ENCODE measurements around the gene RAD51B. TPM values are rescaled to one million over a fixed set of nuclear protein-coding genes. Genes with fewer than 3 reads are reported as not detected.

The RAD51B gene
- polyA plus RNA-seq, 1 donor (not counting 4 experiments of a cell fraction or from before 2014, with no cell fraction given) = 13.3 TPM

GRCh38 chr14:68729556-68729955 is 910.0 kb downstream of the RAD51B start:
- H3K4me2 ChIP-seq (ENCODE audit: control insufficient read depth, extremely low read depth, insufficient read depth, low read depth, low read length) = no peak overlapping the region
- H3K9ac ChIP-seq (ENCODE audit: control insufficient read depth, extremely low read depth, insufficient read depth, low read length) = no peak overlapping the region
- H3K79me2 ChIP-seq (ENCODE audit: control insufficient read depth, insufficient read depth, low read length) = no peaks in the 10 kb centered on the region
- FAIRE-seq = no peak
- H3K36me3 ChIP-seq (ENCODE audit: control insufficient read depth in 2 of 2, extremely low read depth in 1 of 2, insufficient read depth in 2 of 2, low read length in 2 of 2) = no peaks in the 10 kb centered on the region
- H3K9me1 ChIP-seq (ENCODE audit: control insufficient read depth, extremely low read depth, insufficient read depth, low read length) = no peaks in the 10 kb centered on the region
- no peaks in the 10 kb centered on the region for H3K27me3 ChIP-seq (ENCODE audit: control insufficient read depth, extremely low read depth, insufficient read depth, low read length)
- TF ChIP-seq EZH2 (IDR thresholded peaks at IDR 0.05; ENCODE audit: low read length) (no peak), CTCF (optimal IDR thresholded peaks at IDR 0.05 in 1 of 3, IDR thresholded peaks at IDR 0.05 in 1 of 3, conservative IDR thresholded peaks at IDR 0.05 in 1 of 3; ENCODE audit: extremely low read depth in 1 of 3, insufficient read depth in 2 of 3, low read length in 3 of 3) (no peak)
- H3K9me3 ChIP-seq (ENCODE audit: control insufficient read depth, low read depth, low read length) = no peaks in the 10 kb centered on the region
- H2AFZ ChIP-seq (ENCODE audit: control insufficient read depth, low read length) = no peak overlapping the region
- no peak for DNase-seq (ENCODE audit: low read depth, low spot score)
- peaks cover 11% of the 10 kb centered on the region for H3K4me1 ChIP-seq (ENCODE audit: control insufficient read depth, extremely low read depth, insufficient read depth, low read length)
- dilution Hi-C loops (cut with MboI; ENCODE audit: extremely low pct_ligation_motif_present, low sequenced_read_pairs) = no loop called here
- no peaks in the 10 kb centered on the region for H4K20me1 ChIP-seq (ENCODE audit: control insufficient read depth, extremely low read depth, insufficient read depth, low read length)
- no peak overlapping the region for H3K27ac ChIP-seq (ENCODE audit: control insufficient read depth, insufficient read depth, low read length)
- no peak overlapping the region for H3K4me3 ChIP-seq (ENCODE audit: control insufficient read depth in 2 of 3, extremely low read depth in 1 of 3, insufficient read depth in 2 of 3, low read depth in 1 of 3, low read length in 3 of 3)

DNA sequence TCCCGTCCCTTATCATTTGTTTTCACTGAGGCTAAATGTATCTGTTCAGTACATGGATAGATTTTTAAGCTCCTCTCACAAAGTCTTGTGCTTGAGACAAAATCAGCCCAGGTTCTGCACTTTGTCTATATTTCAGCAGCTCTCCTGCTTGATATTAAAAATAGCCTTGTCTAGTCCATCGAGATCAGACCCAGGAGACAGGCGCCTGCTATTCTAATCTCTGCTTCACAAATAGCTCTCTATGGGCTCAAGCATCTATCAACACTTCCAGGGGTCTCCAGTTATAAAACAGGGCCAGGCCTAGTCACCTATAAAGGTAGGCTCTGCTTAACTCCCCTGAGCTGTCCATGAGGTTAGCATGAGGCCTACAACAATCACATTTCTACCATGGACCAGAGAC is 910.8 kb downstream of the RAD51B start:
- Histone ChIP-seq H3K27ac (ENCODE audit: control insufficient read depth, insufficient read depth, low read length) (no peak overlapping the region), H3K4me3 (ENCODE audit: control insufficient read depth in 2 of 3, extremely low read depth in 1 of 3, insufficient read depth in 2 of 3, low read depth in 1 of 3, low read length in 3 of 3) (no peak overlapping the region), H3K36me3 (ENCODE audit: control insufficient read depth in 2 of 2, extremely low read depth in 1 of 2, insufficient read depth in 2 of 2, low read length in 2 of 2) (no peaks in the 10 kb centered on the region), H3K79me2 (ENCODE audit: control insufficient read depth, insufficient read depth, low read length) (no peaks in the 10 kb centered on the region), H3K4me1 (ENCODE audit: control insufficient read depth, extremely low read depth, insufficient read depth, low read length) (peaks cover 11% of the 10 kb centered on the region), H4K20me1 (ENCODE audit: control insufficient read depth, extremely low read depth, insufficient read depth, low read length) (no peaks in the 10 kb centered on the region), H3K4me2 (ENCODE audit: control insufficient read depth, extremely low read depth, insufficient read depth, low read depth, low read length) (no peak overlapping the region), H3K9me3 (ENCODE audit: control insufficient read depth, low read depth, low read length) (no peaks in the 10 kb centered on the region), H3K9me1 (ENCODE audit: control insufficient read depth, extremely low read depth, insufficient read depth, low read length) (no peaks in the 10 kb centered on the region), H3K27me3 (ENCODE audit: control insufficient read depth, extremely low read depth, insufficient read depth, low read length) (no peaks in the 10 kb centered on the region), H2AFZ (ENCODE audit: control insufficient read depth, low read length) (no peak overlapping the region), H3K9ac (ENCODE audit: control insufficient read depth, extremely low read depth, insufficient read depth, low read length) (no peak overlapping the region)
- DNase-seq (ENCODE audit: low read depth, low spot score) (no peak), FAIRE-seq (no peak)
- TF ChIP-seq EZH2 (IDR thresholded peaks at IDR 0.05; ENCODE audit: low read length) = no peak
- no peak for TF ChIP-seq CTCF (optimal IDR thresholded peaks at IDR 0.05 in 1 of 3, IDR thresholded peaks at IDR 0.05 in 1 of 3, conservative IDR thresholded peaks at IDR 0.05 in 1 of 3; ENCODE audit: extremely low read depth in 1 of 3, insufficient read depth in 2 of 3, low read length in 3 of 3)
- dilution Hi-C loops (cut with MboI; ENCODE audit: extremely low pct_ligation_motif_present, low sequenced_read_pairs) = no loop called here

All from keratinocyte (primary cell).